Adrenal gland (tissue), 12 donors: ENCODE measurements around the gene ZSCAN5A. TPM values are rescaled to one million over a fixed set of nuclear protein-coding genes. Genes with fewer than 3 reads are reported as not detected.
A peak's percentile ranks its signal among the peaks of the same experiment; 100 is the strongest.
"Not testable (repeated sequence)": the region's sequence is repeated elsewhere in the genome, so short reads cannot be mapped to it uniquely, and the experiment has no call there.

Experiments
- DNase-seq, 7 donors: peaks; one replicate each; pipeline ENCODE4 v3.0.0-alpha.2; 2019 to 2020
- H3K27ac ChIP-seq, 5 donors: fragments of 200-600 bp; sonication (generic) in 4 of 5; 1 replicate in 3 of 5; 2 replicates in 2 of 5; pipeline versions ENCODE4 v1.5.1 to v1.8.0; 2016 to 2020; ENCODE audit warnings: mild to moderate bottlenecking in 1 of 5
- H3K27me3 ChIP-seq: fragments of 200-600 bp; 2 replicates; pipeline ENCODE4 v1.8.0; 2021
- H3K36me3 ChIP-seq, 2 donors: fragments of 200-600 bp; replicated peaks in 1 of 2; 1 replicate in 1 of 2; 2 replicates in 1 of 2; pipeline versions ENCODE4 v1.5.1 to v1.8.0; 2018 to 2022
- H3K4me1 ChIP-seq, 2 donors: fragments of 200-600 bp; replicated peaks in 1 of 2; 1 replicate in 1 of 2; 2 replicates in 1 of 2; pipeline versions ENCODE4 v1.5.1 to v1.8.0; 2018 to 2021
- H3K4me3 ChIP-seq, 4 donors: fragments of 200-600 bp; sonication (generic) in 3 of 4; one replicate each; pipeline ENCODE4 v1.5.1; 2016 to 2018
- H3K9me3 ChIP-seq, 3 donors: fragments of 200-600 bp; sonication (generic) in 1 of 3; replicated peaks in 1 of 3; 1 replicate in 2 of 3; 2 replicates in 1 of 3; pipeline versions ENCODE4 v1.5.1 to v1.8.0; 2016 to 2021
- CTCF ChIP-seq, 6 experiments: fragments of 450-650 bp in 4 of 6; fragments of 200-600 bp in 2 of 6; sonication (generic) in 1 of 6; IDR thresholded peaks; 1 replicate in 5 of 6; 2 replicates in 1 of 6; pipeline versions ENCODE4 v1.5.1 to v1.8.0; 2016 to 2021; ENCODE audit warnings: antibody characterized with exemption in 6 of 6, mild to moderate bottlenecking in 2 of 6, moderate library complexity in 1 of 6
- POLR2A ChIP-seq, 2 donors: fragments of 450-650 bp; IDR thresholded peaks; one replicate each; pipeline ENCODE4 v1.6.1; 2017; ENCODE audit warnings: antibody characterized with exemption in 2 of 2, mild to moderate bottlenecking in 2 of 2, moderate library complexity in 1 of 2
- WGBS, 4 donors: extraction: QIAGEN DNeasy Blood & Tissue Kit in 2 of 4; methylation state at CpG; one replicate each; pipeline versions ENCODE4 v1.1.5 to v1.1.7; 2013 to 2017; 5-methylcytosine and 5-hydroxymethylcytosine counted together
- intact Hi-C, 2 donors: fragments of 100-400 bp; cut with DNase I; formaldehyde crosslinking; loops; one replicate each; pipeline versions ENCODE4 v1.14.1 to v1.15.0; 2022 to 2023
- polyA plus RNA-seq, 3 donors: library from polyadenylated mRNA; stranded (reverse); fragments of 200-250 nt in 2 of 3; fragments of 350-450 nt in 1 of 3; fragmentation: Illumina TruSeq in 1 of 3; extraction: RNeasy Lipid Tissue Mini Kit (QIAGEN cat#74804) in 1 of 3; gene quantifications; one replicate each; pipeline ENCODE4 v1.2.3, GENCODE V29; 2013 to 2014
- total RNA-seq, 9 donors: library from RNA; depleted of rRNA in 4 of 9; stranded (reverse); fragments of >200 nt in 4 of 9; fragments of 120-200 nt in 1 of 9; fragmentation: NEBNext Ultra II Directional in 1 of 9; extraction: Animal tissue kit (Norgen Biotek cat#: 25700) in 1 of 9; gene quantifications; one replicate each; pipeline versions ENCODE4 v1.1.0 to v1.2.4, GENCODE V29; 2013 to 2023
- donor health status: healthy with polysubstance abuse.
- donor health status: Bipolar disorder and iron deficiency.
- donor health status: DM: yes; HTN: yes; CAD: no.
- donor health status: DM: no; HTN: no; CAD: no.
- donor health status: DM: no; HTN: no; CAD: no.
- donor health status: DM: yes; HTN: yes; CAD: no.

Gene ZSCAN5A
- total and polyA plus RNA-seq, 12 donors: 4.5 to 20.1 (median 8.1) TPM

GRCh38 chr19:56261145-56261544 lies 53.5 kb downstream of the ZSCAN5A start:
- intact Hi-C loops: no loop called here
- Histone ChIP-seq H3K4me3 (no peak overlapping the region), H3K9me3 (no peaks in the 10 kb centered on the region), H3K4me1 (no peaks in the 10 kb centered on the region), H3K27me3 (no peaks in the 10 kb centered on the region), H3K27ac (no peak overlapping the region), H3K36me3 (no peaks in the 10 kb centered on the region)
- TF ChIP-seq POLR2A (IDR thresholded peaks at IDR 0.05) (no peak), CTCF (IDR thresholded peaks at IDR 0.05) (no peak)
- DNase-seq: peak in 3 of 7 donors; percentile 18 to 30 (median 29)

GRCh38 chr19:56258272-56258671 lies 56.4 kb downstream of the ZSCAN5A start:
- no peaks in the 10 kb centered on the region for H3K9me3 ChIP-seq
- no peaks in the 10 kb centered on the region for H3K27me3 ChIP-seq
- no peak overlapping the region for H3K27ac ChIP-seq
- no peak for DNase-seq
- no peaks in the 10 kb centered on the region for H3K4me1 ChIP-seq
- H3K4me3 ChIP-seq: no peak overlapping the region
- intact Hi-C loops: loop anchor here (5.0 to 10.0 kb wide), 3 partner anchors 47 to 183 kb away; no protein-coding TSS in a partner anchor
- H3K36me3 ChIP-seq: no peaks in the 10 kb centered on the region
- no peak for TF ChIP-seq CTCF (IDR thresholded peaks at IDR 0.05)
- no peak for TF ChIP-seq POLR2A (IDR thresholded peaks at IDR 0.05)
- WGBS, 4 donors: 84 to 90% (median 89%) methylated on average over 9 to 12 of the region's 12 CpGs

GRCh38 chr19:56253737-56254136 lies 60.9 kb downstream of the ZSCAN5A start:
- intact Hi-C loops: loop anchor here (5.0 to 10.0 kb wide), 4 partner anchors 51 to 179 kb away; no protein-coding TSS in a partner anchor
- DNase-seq: no peak

GRCh38 chr19:56252699-56253422 lies 61.8 kb downstream of the ZSCAN5A start:
- intact Hi-C loops: loop anchor here (5.0 to 10.0 kb wide), 4 partner anchors 52 to 178 kb away; no protein-coding TSS in a partner anchor
- Histone ChIP-seq H3K9me3 (no peaks in the 10 kb centered on the region), H3K27ac (no peak overlapping the region), H3K4me1 (no peaks in the 10 kb centered on the region), H3K27me3 (no peaks in the 10 kb centered on the region), H3K36me3 (no peaks in the 10 kb centered on the region), H3K4me3 (no peak overlapping the region)
- WGBS, 4 donors: 27 to 38% (median 28%) methylated on average over 8 to 10 of the region's 10 CpGs
- DNase-seq: peak; percentile 80 to 91 (median 88)
- TF ChIP-seq CTCF (IDR thresholded peaks at IDR 0.05): peak; percentile 80 to 90 (median 88)
- TF ChIP-seq POLR2A (IDR thresholded peaks at IDR 0.05): no peak

More at GRCh38 chr19:56253737-56254136, 60.9 kb downstream of the ZSCAN5A start:
- WGBS, 4 donors: 28 to 37% (median 35%) methylated on average over 5 of the region's 5 CpGs
- Histone ChIP-seq H3K9me3 (no peaks in the 10 kb centered on the region), H3K4me1 (no peaks in the 10 kb centered on the region), H3K4me3 (no peak overlapping the region), H3K36me3 (no peaks in the 10 kb centered on the region), H3K27ac (no peak overlapping the region), H3K27me3 (no peaks in the 10 kb centered on the region)
- TF ChIP-seq CTCF (IDR thresholded peaks at IDR 0.05): peak; percentile 30 to 63 (median 52)
- no peak for TF ChIP-seq POLR2A (IDR thresholded peaks at IDR 0.05)

GRCh38 chr19:56248736-56249338 lies 65.8 kb downstream of the ZSCAN5A start:
- H3K9me3 ChIP-seq, H3K27ac ChIP-seq, H3K27me3 ChIP-seq, DNase-seq, H3K4me3 ChIP-seq, H3K36me3 ChIP-seq, H3K4me1 ChIP-seq, intact Hi-C loops: not testable (repeated sequence)
- WGBS, 4 donors: 92 to 96% (median 96%) methylated on average over 4 to 8 of the region's 8 CpGs

- H3K27ac ChIP-seq, H3K4me1 ChIP-seq, H3K27me3 ChIP-seq, H3K4me3 ChIP-seq, H3K9me3 ChIP-seq, H3K36me3 ChIP-seq, DNase-seq, intact Hi-C loops: not testable (repeated sequence)
- WGBS, 4 donors: 83 to 94% (median 89%) methylated on average over 3 to 4 of the region's 4 CpGs
Observed at GRCh38 chr19:56245764-56246163, 68.9 kb downstream of the ZSCAN5A start.
